ENCODE results near the gene SLC9A8. TPM values are rescaled to one million over a fixed set of nuclear protein-coding genes. Genes with fewer than 3 reads are reported as not detected.
A peak's percentile ranks its signal among the peaks of the same experiment; 100 is the strongest.
"Not testable (repeated sequence)": the region's sequence is repeated elsewhere in the genome, so short reads cannot be mapped to it uniquely, and the experiment has no call there.

SLC9A8 gene
- total and polyA plus RNA-seq, 4 donors, result 9.3 to 14.0 (median 11.3) TPM

- Histone ChIP-seq H3K4me3 (ENCODE audit: low read depth, low read length) (no peak overlapping the region), H3K27me3 (ENCODE audit: control insufficient read depth, insufficient read depth, low read length) (no peaks in the 10 kb centered on the region), H3K27ac (ENCODE audit: low read depth, low read length) (no peak overlapping the region), H3K36me3 (ENCODE audit: control insufficient read depth, insufficient read depth, low read length) (peaks cover 44% of the 10 kb centered on the region), H3K4me1 (ENCODE audit: control insufficient read depth, insufficient read depth, low read length) (no peaks in the 10 kb centered on the region), H3K9me3 (ENCODE audit: control insufficient read depth, insufficient read depth, low read length) (no peaks in the 10 kb centered on the region)
- DNase-seq (ENCODE audit: low read depth in 4 of 6, low spot score in 6 of 6), result no peak
- WGBS (ENCODE audit: insufficient coverage), result no CpG with 5 or more reads among the region's 3 CpGs
These were observed 44.3 kb downstream of the SLC9A8 start for GRCh38 chr20:49856904-49857303.

GRCh38 chr20:49858076-49858585 is 45.5 kb downstream of the SLC9A8 start:
- H3K36me3 ChIP-seq (ENCODE audit: control insufficient read depth, insufficient read depth, low read length), result peaks cover 44% of the 10 kb centered on the region
- no peaks in the 10 kb centered on the region for H3K9me3 ChIP-seq (ENCODE audit: control insufficient read depth, insufficient read depth, low read length)
- no peak overlapping the region for H3K27ac ChIP-seq (ENCODE audit: low read depth, low read length)

GRCh38 chr20:49859011-49859410 is 46.4 kb downstream of the SLC9A8 start:
- peaks cover 37% of the 10 kb centered on the region for H3K36me3 ChIP-seq (ENCODE audit: control insufficient read depth, insufficient read depth, low read length)
- 93% methylated on average over 5 of the region's 6 CpGs for whole genome bisulfite sequencing (ENCODE audit: insufficient coverage)
- no peak for DNase-seq (ENCODE audit: low read depth in 4 of 6, low spot score in 6 of 6)

More at GRCh38 chr20:49858076-49858585, 45.5 kb downstream of the SLC9A8 start:
- no peaks in the 10 kb centered on the region for H3K27me3 ChIP-seq (ENCODE audit: control insufficient read depth, insufficient read depth, low read length)
- H3K4me3 ChIP-seq (ENCODE audit: low read depth, low read length), result no peak overlapping the region
- peak in 1 of 6 donors; percentile 15 for DNase-seq (ENCODE audit: low read depth in 4 of 6, low spot score in 6 of 6)
- WGBS (ENCODE audit: insufficient coverage), result no CpG with 5 or more reads among the region's 2 CpGs
- H3K4me1 ChIP-seq (ENCODE audit: control insufficient read depth, insufficient read depth, low read length), result no peaks in the 10 kb centered on the region

GRCh38 chr20:49859807-49860206 is 47.2 kb downstream of the SLC9A8 start:
- peaks cover 34% of the 10 kb centered on the region for H3K36me3 ChIP-seq (ENCODE audit: control insufficient read depth, insufficient read depth, low read length)
- no peaks in the 10 kb centered on the region for H3K27me3 ChIP-seq (ENCODE audit: control insufficient read depth, insufficient read depth, low read length)
- H3K4me3 ChIP-seq (ENCODE audit: low read depth, low read length), result no peak overlapping the region
- DNase-seq (ENCODE audit: low read depth in 4 of 6, low spot score in 6 of 6), result no peak
- no peaks in the 10 kb centered on the region for H3K9me3 ChIP-seq (ENCODE audit: control insufficient read depth, insufficient read depth, low read length)
- no peak overlapping the region for H3K27ac ChIP-seq (ENCODE audit: low read depth, low read length)
- H3K4me1 ChIP-seq (ENCODE audit: control insufficient read depth, insufficient read depth, low read length), result no peaks in the 10 kb centered on the region

More at GRCh38 chr20:49859011-49859410, 46.4 kb downstream of the SLC9A8 start:
- no peak overlapping the region for H3K27ac ChIP-seq (ENCODE audit: low read depth, low read length)
- no peak overlapping the region for H3K4me3 ChIP-seq (ENCODE audit: low read depth, low read length)
- no peaks in the 10 kb centered on the region for H3K9me3 ChIP-seq (ENCODE audit: control insufficient read depth, insufficient read depth, low read length)
- H3K4me1 ChIP-seq (ENCODE audit: control insufficient read depth, insufficient read depth, low read length), result no peaks in the 10 kb centered on the region
- no peaks in the 10 kb centered on the region for H3K27me3 ChIP-seq (ENCODE audit: control insufficient read depth, insufficient read depth, low read length)

GRCh38 chr20:49861232-49861631 is 48.6 kb downstream of the SLC9A8 start:
- 75% methylated on average over 1 of the region's 3 CpGs for WGBS (ENCODE audit: insufficient coverage)
- peaks cover 32% of the 10 kb centered on the region for H3K36me3 ChIP-seq (ENCODE audit: control insufficient read depth, insufficient read depth, low read length)
- DNase-seq (ENCODE audit: low read depth in 4 of 6, low spot score in 6 of 6); H3K27ac ChIP-seq (ENCODE audit: low read depth, low read length); H3K4me3 ChIP-seq (ENCODE audit: low read depth, low read length); H3K27me3 ChIP-seq (ENCODE audit: control insufficient read depth, insufficient read depth, low read length); H3K9me3 ChIP-seq (ENCODE audit: control insufficient read depth, insufficient read depth, low read length); H3K4me1 ChIP-seq (ENCODE audit: control insufficient read depth, insufficient read depth, low read length): not testable (repeated sequence)

GRCh38 chr20:49862607-49863200 is 50.1 kb downstream of the SLC9A8 start:
- no peak overlapping the region for H3K4me3 ChIP-seq (ENCODE audit: low read depth, low read length)
- no peaks in the 10 kb centered on the region for H3K27me3 ChIP-seq (ENCODE audit: control insufficient read depth, insufficient read depth, low read length)
- no peaks in the 10 kb centered on the region for H3K9me3 ChIP-seq (ENCODE audit: control insufficient read depth, insufficient read depth, low read length)
- DNase-seq (ENCODE audit: low read depth in 4 of 6, low spot score in 6 of 6), result no peak
- H3K36me3 ChIP-seq (ENCODE audit: control insufficient read depth, insufficient read depth, low read length), result peaks cover 23% of the 10 kb centered on the region
- H3K4me1 ChIP-seq (ENCODE audit: control insufficient read depth, insufficient read depth, low read length), result no peaks in the 10 kb centered on the region
- 95% methylated on average over 2 of the region's 6 CpGs for WGBS (ENCODE audit: insufficient coverage)
- no peak overlapping the region for H3K27ac ChIP-seq (ENCODE audit: low read depth, low read length)

- Histone ChIP-seq H3K27ac (ENCODE audit: low read depth, low read length) (no peak overlapping the region), H3K4me1 (ENCODE audit: control insufficient read depth, insufficient read depth, low read length) (no peaks in the 10 kb centered on the region), H3K4me3 (ENCODE audit: low read depth, low read length) (no peak overlapping the region), H3K9me3 (ENCODE audit: control insufficient read depth, insufficient read depth, low read length) (no peaks in the 10 kb centered on the region), H3K36me3 (ENCODE audit: control insufficient read depth, insufficient read depth, low read length) (peaks cover 26% of the 10 kb centered on the region), H3K27me3 (ENCODE audit: control insufficient read depth, insufficient read depth, low read length) (no peaks in the 10 kb centered on the region)
- WGBS (ENCODE audit: insufficient coverage), result 94% methylated on average over 6 of the region's 6 CpGs
- no peak for DNase-seq (ENCODE audit: low read depth in 4 of 6, low spot score in 6 of 6)
These were observed 51.0 kb downstream of the SLC9A8 start for GRCh38 chr20:49863666-49864065.

- no peak for DNase-seq (ENCODE audit: low read depth in 4 of 6, low spot score in 6 of 6)
- H3K4me1 ChIP-seq (ENCODE audit: control insufficient read depth, insufficient read depth, low read length), result no peaks in the 10 kb centered on the region
- H3K27me3 ChIP-seq (ENCODE audit: control insufficient read depth, insufficient read depth, low read length), result no peaks in the 10 kb centered on the region
- H3K9me3 ChIP-seq (ENCODE audit: control insufficient read depth, insufficient read depth, low read length), result no peaks in the 10 kb centered on the region
- H3K36me3 ChIP-seq (ENCODE audit: control insufficient read depth, insufficient read depth, low read length), result peaks cover 23% of the 10 kb centered on the region
- H3K27ac ChIP-seq (ENCODE audit: low read depth, low read length), result no peak overlapping the region
- H3K4me3 ChIP-seq (ENCODE audit: low read depth, low read length), result no peak overlapping the region
- WGBS (ENCODE audit: insufficient coverage), result 78% methylated on average over 7 of the region's 7 CpGs
These were observed 52.9 kb downstream of the SLC9A8 start for GRCh38 chr20:49865559-49865958.

- H3K36me3 ChIP-seq (ENCODE audit: control insufficient read depth, insufficient read depth, low read length), result peaks cover 20% of the 10 kb centered on the region
- no peaks in the 10 kb centered on the region for H3K27me3 ChIP-seq (ENCODE audit: control insufficient read depth, insufficient read depth, low read length)
- WGBS (ENCODE audit: insufficient coverage), result 93% methylated on average over 3 of the region's 8 CpGs
- DNase-seq (ENCODE audit: low read depth in 4 of 6, low spot score in 6 of 6), result no peak
- H3K27ac ChIP-seq (ENCODE audit: low read depth, low read length), result no peak overlapping the region
- H3K4me1 ChIP-seq (ENCODE audit: control insufficient read depth, insufficient read depth, low read length), result no peaks in the 10 kb centered on the region
- H3K9me3 ChIP-seq (ENCODE audit: control insufficient read depth, insufficient read depth, low read length), result no peaks in the 10 kb centered on the region
- no peak overlapping the region for H3K4me3 ChIP-seq (ENCODE audit: low read depth, low read length)
These were observed 53.4 kb downstream of the SLC9A8 start for GRCh38 chr20:49866051-49866450.

- Histone ChIP-seq H3K4me3 (ENCODE audit: low read depth, low read length) (no peak overlapping the region), H3K4me1 (ENCODE audit: control insufficient read depth, insufficient read depth, low read length) (no peaks in the 10 kb centered on the region), H3K27me3 (ENCODE audit: control insufficient read depth, insufficient read depth, low read length) (no peaks in the 10 kb centered on the region), H3K9me3 (ENCODE audit: control insufficient read depth, insufficient read depth, low read length) (no peaks in the 10 kb centered on the region), H3K36me3 (ENCODE audit: control insufficient read depth, insufficient read depth, low read length) (peaks cover 16% of the 10 kb centered on the region), H3K27ac (ENCODE audit: low read depth, low read length) (no peak overlapping the region)
- no peak for DNase-seq (ENCODE audit: low read depth in 4 of 6, low spot score in 6 of 6)
- WGBS (ENCODE audit: insufficient coverage), result 91% methylated on average over 7 of the region's 9 CpGs
These were observed 55.0 kb downstream of the SLC9A8 start for GRCh38 chr20:49867453-49868215.
